ENCODE data around the gene ATP8A2.

- TF ChIP-seq CTCF (IDR thresholded peaks at IDR 0.05), result no peak
- TF ChIP-seq POLR2A (IDR thresholded peaks at IDR 0.05), result no peak
- peak; percentile 89 for TF ChIP-seq POLR2AphosphoS5 (IDR thresholded peaks at IDR 0.05)
Measured at GRCh38 chr13:25727250-25727649, 355.5 kb downstream of the ATP8A2 start.
